SK-N-SH treated with all-trans-retinoic acid at 6 μM for 48 hours (cell line): Measurements from ENCODE around the gene SSBP2.

ENCODE experiments used
- PATZ1 ChIP-seq: fragments of 250-450 bp; sonication (Bioruptor Pico); IDR thresholded peaks from 2 replicates; pipeline ENCODE4 v1.8.0; 2020; ENCODE audit warnings: mild to moderate bottlenecking, moderate library complexity, borderline replicate concordance
- SNAI2 ChIP-seq: fragments of 250-450 bp; sonication (Bioruptor Pico); IDR thresholded peaks from 2 replicates; pipeline ENCODE4 v1.5.0; 2020; ENCODE audit warnings: mild to moderate bottlenecking, moderate library complexity
- ZC3H10 ChIP-seq: fragments of 250-450 bp; sonication (Bioruptor Pico); IDR thresholded peaks from 2 replicates; pipeline ENCODE4 v1.5.1; 2021; ENCODE audit warnings: mild to moderate bottlenecking, moderate library complexity
- ZFP3 ChIP-seq: fragments of 250-450 bp; sonication (Bioruptor Pico); IDR thresholded peaks from 2 replicates; pipeline ENCODE4 v1.5.0; 2020; ENCODE audit warnings: mild to moderate bottlenecking, moderate library complexity
- ZFP30 ChIP-seq: fragments of 450-650 bp; formaldehyde crosslinking; IDR thresholded peaks from 2 replicates; pipeline ENCODE4 v1.5.0; 2022; ENCODE audit warnings: mild to moderate bottlenecking, moderate library complexity

DNA sequence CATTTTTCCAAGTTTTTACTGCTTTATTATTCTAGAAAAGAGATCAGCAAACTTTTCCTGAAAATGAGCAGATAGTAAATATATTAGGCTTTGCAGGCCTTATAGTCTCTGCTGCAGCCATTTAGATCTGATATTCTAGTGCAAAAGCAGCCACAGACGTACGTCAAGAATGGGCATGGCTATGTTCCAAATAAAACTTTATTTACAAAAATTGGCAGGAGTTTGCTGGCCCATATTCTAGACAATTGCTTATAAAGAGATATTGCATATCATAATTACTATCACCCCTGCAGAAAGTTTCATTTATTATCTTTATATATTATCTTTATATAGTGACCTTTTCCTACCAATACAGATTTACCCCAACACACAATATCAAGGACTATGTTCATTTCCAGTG, 195.0 kb downstream of the SSBP2 start:
- TF ChIP-seq ZC3H10 (CRISPR knock-in tag) (no peak), SNAI2 (CRISPR knock-in tag) (no peak), ZFP30 (CRISPR knock-in tag) (no peak), ZFP3 (no peak), PATZ1 (CRISPR knock-in tag) (no peak)
